GM12801 (cell line): ENCODE measurements around the gene DCUN1D3.

Experiments
- TF ChIP-seq, protein P1 (sequence below): IDR thresholded peaks from one replicate; pipeline ENCODE4 v1.5.1; 2011; ENCODE audit warnings: control low read depth; ENCODE audit not compliant: insufficient read length; ENCODE audit errors: extremely low read depth

DCUN1D3 gene

DNA sequence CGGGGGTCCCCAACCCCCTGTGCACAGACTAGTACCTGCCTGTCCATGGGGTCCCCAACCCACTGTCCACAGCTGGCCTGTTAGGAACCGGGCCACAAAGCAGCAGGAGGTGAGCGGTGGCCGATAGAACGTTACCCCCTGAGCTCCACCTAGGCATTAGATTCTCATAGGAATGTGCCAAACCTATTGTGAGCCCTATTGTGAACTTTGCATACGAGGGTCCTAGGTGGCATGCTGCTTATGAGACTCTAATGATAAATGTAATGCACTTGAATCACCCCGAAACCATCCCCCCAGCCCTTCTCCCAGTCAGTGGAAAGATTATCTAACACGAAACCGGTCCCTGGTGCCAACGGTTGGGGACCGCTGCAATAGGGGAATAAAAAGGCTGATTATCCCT, 92.3 kb downstream of the DCUN1D3 start:
- TF ChIP-seq, protein P1, sequence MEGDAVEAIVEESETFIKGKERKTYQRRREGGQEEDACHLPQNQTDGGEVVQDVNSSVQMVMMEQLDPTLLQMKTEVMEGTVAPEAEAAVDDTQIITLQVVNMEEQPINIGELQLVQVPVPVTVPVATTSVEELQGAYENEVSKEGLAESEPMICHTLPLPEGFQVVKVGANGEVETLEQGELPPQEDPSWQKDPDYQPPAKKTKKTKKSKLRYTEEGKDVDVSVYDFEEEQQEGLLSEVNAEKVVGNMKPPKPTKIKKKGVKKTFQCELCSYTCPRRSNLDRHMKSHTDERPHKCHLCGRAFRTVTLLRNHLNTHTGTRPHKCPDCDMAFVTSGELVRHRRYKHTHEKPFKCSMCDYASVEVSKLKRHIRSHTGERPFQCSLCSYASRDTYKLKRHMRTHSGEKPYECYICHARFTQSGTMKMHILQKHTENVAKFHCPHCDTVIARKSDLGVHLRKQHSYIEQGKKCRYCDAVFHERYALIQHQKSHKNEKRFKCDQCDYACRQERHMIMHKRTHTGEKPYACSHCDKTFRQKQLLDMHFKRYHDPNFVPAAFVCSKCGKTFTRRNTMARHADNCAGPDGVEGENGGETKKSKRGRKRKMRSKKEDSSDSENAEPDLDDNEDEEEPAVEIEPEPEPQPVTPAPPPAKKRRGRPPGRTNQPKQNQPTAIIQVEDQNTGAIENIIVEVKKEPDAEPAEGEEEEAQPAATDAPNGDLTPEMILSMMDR: no peak

- TF ChIP-seq, protein P1: no peak
These were observed 93.7 kb downstream of the DCUN1D3 start, which contains the start of the genes ERI2 and REXO5 for GRCh38 chr16:20806168-20807050. TSS of gene ERI2 (minus strand) at chr16:20806472. CDS start at chr16:20806430, 42 bp downstream. TSS of gene REXO5 (plus strand) at chr16:20806527. CDS start at chr16:20806954, 427 bp downstream.
